Keratinocyte (primary cell): ENCODE results near the gene ZNF500.
"Not testable (repeated sequence)": the region's sequence is repeated elsewhere in the genome, so short reads cannot be mapped to it uniquely, and the experiment has no call there.

Experiments used
- CTCF ChIP-seq, 3 experiments: IDR thresholded peaks in 1 of 3; conservative IDR thresholded peaks in 1 of 3; optimal IDR thresholded peaks in 1 of 3; 2 replicates in 2 of 3; 3 replicates in 1 of 3; pipeline versions ENCODE3 to v1.5.1; 2011; ENCODE audit warnings: low read length in 3 of 3, mild to moderate bottlenecking in 3 of 3, moderate library complexity in 2 of 3, control low read depth in 1 of 3, inconsistent platforms in 1 of 3; ENCODE audit not compliant: insufficient read depth in 2 of 3; ENCODE audit errors: extremely low read depth in 1 of 3
- EZH2 ChIP-seq: IDR thresholded peaks from one replicate; pipeline ENCODE4 v1.6.1; 2012; ENCODE audit warnings: inconsistent platforms, mild to moderate bottlenecking, low read length, moderate library complexity

- TF ChIP-seq CTCF (optimal IDR thresholded peaks at IDR 0.05 in 1 of 3, IDR thresholded peaks at IDR 0.05 in 1 of 3, conservative IDR thresholded peaks at IDR 0.05 in 1 of 3; ENCODE audit: extremely low read depth in 1 of 3, insufficient read depth in 2 of 3, low read length in 3 of 3); EZH2: not testable (repeated sequence)
These were observed 17.6 kb upstream of the ZNF500 start for GRCh38 chr16:4784444-4784987.
